Kidney tubule cell (primary cell): ENCODE data around the gene CCDC32.
"Not testable (repeated sequence)": the region's sequence is repeated elsewhere in the genome, so short reads cannot be mapped to it uniquely, and the experiment has no call there.

Source experiments
- DNase-seq: peaks from one replicate; pipeline ENCODE4 v3.0.0-alpha.2; 2018; ENCODE audit warnings: low spot score

CCDC32 gene, protein sequence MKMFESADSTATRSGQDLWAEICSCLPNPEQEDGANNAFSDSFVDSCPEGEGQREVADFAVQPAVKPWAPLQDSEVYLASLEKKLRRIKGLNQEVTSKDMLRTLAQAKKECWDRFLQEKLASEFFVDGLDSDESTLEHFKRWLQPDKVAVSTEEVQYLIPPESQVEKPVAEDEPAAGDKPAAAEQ

DNA sequence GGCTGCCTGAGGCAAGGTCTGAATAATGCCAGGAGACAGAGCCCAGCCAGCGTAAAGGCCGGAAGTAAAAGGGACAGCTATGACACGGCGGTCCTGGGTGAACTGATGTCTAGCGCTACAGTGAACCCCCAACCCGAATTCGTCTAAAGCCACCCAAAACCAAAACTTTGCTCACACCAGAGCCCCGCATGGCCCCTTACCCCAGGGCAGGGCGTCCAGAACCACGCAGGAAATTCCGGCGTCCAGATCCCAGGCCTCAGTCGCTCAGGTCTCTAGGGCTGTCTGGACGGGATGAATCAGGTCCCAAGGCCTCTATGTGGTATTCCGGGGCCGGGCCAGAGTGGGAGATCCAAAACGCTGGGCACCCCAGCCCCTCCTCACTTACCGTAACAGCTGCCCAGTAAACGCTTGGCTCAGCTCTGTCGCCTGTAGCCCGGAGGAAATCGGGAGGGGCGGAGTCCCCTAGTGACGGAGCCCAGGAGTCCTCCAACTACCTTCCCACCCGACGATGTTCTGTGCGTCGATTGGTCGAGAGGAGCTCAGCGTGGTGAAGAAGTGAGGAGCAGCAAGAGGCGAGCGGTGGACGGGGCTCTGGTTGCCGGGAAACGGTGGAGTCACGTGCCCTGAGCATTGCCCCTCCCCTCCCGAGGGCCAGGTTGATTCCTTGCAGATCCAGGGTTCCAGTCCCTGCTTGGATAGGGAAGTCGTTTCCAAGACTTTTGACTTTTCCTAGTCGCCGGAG is at the start of gene CCDC32:
Gene CCDC32, minus strand, starts transcription at position 452 of the 742 bp plus-strand sequence. CDS start 2,027 bp downstream, outside the sequence.
- peak; percentile 99 for DNase-seq

DNA sequence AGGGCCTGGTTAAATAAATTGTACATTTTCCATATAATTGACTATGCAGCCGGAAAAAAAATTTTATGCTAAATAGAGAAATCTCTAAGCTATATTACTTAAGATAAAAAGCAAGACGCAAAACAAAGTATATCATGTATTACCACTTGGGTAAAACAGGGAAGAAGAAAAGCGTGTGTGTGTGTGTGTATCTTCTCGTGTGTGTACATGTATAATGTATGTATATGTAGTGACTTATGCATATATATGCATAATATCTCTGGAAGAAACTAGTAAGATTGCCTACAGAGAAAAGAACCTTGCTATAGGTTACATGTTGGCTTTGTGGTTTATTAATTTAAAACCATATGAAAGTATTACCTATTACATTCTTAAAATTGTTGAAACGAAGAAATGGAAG is 48.2 kb upstream of the CCDC32 start:
- DNase-seq, result no peak

GRCh38 chr15:40603935-40604334 is 39.1 kb upstream of the CCDC32 start:
- DNase-seq, result no peak

DNA sequence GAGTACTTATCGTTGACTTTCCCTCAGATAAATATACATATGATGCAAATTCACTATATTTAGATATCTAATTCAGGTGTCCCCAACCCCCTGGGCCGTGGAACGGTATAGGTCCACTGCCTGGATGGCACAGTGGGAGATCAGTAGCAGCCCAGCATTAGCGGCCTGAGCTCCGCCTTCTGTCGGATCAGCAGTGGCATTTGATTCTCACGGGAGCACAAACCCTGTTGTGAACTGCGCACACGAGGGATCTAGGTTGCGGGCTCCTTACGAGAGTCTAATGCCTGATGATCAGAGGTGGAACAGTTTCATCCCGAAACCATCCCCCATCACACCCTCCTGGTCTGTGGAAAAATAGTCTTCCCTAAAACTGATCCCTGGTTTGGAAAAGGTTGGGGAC is 36.1 kb upstream of the CCDC32 start:
- DNase-seq, result no peak

DNA sequence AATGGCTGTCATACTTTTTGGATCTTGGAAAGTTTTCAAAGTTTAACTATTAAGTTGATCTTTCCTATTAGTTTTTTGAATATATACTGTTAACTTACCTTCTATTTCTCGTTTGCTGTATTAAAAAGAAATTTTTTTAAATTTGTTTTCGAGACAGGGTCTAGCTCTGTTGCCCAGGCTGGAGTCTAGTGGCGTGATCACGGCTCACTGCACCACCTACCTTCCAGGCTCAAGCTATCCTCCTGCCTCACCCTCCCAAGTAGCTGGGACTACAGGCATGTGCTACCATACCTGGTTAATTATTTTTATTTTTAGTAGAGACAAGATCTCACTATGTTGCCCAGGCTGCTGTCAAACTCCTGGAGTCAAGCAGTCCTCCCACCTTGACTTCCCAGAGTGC is 33.8 kb upstream of the CCDC32 start:
- DNase-seq, result no peak

DNA sequence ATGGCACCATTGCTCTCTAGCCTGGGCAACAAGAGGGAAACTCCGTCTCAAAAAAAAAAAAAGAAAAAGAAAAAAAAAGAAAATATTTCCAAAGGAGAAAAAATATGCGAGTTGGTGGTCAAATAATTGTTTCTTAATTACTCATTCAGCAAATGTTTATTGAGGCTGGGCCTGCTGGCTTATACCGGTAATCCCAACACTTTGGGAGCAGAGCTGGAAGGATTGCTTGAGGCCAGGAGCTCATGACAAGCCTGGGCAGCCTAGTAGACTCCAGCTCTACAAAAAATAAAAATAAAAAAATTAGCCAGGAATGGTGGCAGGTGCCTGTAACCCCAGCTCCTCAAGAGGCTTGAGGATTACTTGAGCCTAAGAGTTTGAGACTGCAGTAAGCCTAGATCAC is 33.3 kb upstream of the CCDC32 start:
- no peak for DNase-seq

GRCh38 chr15:40597024-40597423 is 32.2 kb upstream of the CCDC32 start:
- DNase-seq, result no peak

DNA sequence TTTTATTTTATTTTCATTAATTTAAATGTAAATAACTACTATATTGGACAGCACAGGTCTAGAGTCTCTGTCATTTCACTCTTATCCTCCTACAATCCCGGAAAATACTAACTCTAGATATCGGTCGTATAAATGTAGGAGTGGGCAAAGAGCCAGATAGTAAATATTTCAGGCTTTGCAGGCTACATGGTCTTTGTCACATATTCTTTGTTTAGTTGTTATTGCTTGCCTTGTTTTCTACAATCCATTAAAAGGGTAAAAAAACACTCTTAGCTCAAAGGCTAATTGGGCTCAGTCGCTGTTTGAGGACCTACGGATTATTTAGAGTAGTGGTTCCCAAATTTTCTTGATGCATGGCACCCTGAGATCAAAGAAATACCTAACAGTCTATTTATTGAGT is 30.9 kb upstream of the CCDC32 start:
- DNase-seq, result no peak

DNA sequence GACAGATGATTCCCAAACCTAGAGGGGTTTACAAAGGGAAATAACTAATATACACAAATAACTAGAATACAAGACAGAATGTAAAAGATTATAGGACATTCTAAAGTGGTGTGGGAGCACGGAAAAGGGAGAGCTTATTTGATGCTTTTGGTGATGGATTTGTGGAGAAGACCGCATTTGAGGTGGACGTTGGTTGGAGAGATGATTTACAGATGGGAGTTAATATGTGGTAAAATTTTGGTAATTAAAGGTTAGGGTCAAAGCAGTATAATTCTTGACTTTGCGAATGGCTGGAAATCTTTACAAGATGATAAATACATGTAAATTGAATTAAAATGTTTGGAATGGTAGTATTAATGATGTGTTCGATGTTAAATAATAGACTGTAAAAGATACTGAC is 30.4 kb upstream of the CCDC32 start:
- peak; percentile 4 for DNase-seq

DNA sequence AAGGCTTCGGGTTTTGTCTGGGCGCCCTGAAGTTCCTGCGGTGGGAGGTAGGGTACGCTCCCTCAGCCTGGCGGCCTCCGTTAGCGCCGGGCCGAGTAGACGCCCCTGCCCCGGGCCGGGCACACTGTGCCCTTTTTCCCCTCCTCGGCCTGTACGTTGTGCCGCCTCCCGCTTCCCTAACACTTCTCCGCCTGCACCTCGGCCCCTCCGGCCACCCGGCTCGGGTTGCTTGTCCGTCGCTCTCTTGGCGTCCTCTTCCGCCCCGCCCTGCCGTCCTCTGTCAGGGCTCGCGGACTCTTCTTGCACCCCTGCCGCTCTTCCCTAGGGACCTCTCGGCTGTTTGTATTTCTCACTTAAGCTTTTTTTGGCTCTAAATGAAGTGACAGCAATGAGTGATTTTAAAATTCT is 29.6 kb upstream of the CCDC32 start:
- peak; percentile 69 for DNase-seq

GRCh38 chr15:40593588-40594428 is 29.0 kb upstream of the CCDC32 start, which contains the start of gene KNL1:
KNL1 (plus strand) TSS chr15:40594249; CDS start chr15:40602932, 8,683 bp downstream.
- peak; percentile 95 for DNase-seq

GRCh38 chr15:40593165-40593564 is 28.3 kb upstream of the CCDC32 start:
- no peak for DNase-seq

DNA sequence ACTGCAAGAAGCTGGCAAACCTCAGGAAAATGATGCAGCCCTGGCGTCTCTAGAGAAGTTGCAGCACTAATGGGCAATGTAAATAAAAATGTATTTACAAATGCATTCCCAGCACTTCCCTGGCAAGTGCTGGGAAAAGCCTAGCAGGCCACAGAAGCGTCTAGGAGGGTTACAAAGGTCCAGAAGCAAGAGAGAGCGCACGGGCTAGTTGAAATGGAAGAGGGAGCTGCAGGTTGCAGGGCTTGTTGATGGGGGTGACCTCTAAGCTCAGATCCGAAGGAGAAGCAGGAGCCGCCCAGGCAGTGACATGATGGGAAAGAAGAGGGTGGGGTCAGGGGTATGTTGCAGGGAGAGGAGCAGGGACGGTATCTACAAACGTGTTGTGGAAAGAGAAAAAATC is 26.5 kb upstream of the CCDC32 start:
- no peak for DNase-seq

DNA sequence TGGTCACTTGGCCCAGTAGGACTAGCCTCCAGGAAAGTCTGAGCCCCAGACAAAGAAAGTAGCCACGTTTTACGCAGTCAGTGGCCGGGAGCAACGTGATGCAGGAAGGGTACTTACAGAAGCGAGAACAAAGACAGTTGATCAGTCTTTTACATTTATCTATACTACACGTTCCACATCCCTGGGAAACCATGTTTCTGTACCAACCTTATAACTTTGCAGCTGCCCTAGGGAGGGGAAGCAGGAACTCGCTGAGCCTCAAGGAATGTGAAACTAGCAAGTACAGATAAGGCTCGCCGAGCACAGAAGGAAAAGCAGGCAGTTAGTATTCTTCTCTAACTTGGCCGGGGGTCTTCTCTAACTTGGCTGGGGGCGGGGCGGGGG is 25.8 kb upstream of the CCDC32 start:
- no peak for DNase-seq

DNA sequence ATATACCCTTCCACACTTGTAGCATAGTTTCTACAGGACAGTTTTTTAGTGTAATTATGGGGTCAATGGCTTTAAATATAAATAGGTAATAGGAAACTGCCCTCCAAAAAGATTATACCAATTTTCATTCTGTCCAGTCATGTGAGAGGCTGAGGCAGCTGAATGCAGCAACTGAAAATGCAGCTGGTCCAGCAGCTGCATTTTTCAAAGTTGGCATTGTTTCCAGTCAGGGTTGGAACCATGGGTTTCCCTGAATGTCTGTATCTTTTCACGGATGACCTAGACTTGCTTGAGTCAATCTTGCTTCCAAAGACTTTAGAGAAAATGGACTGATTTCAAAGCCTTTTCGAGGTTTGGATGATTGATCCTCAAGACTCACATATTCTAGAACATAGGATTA is 19.3 kb upstream of the CCDC32 start:
- DNase-seq, result no peak

DNA sequence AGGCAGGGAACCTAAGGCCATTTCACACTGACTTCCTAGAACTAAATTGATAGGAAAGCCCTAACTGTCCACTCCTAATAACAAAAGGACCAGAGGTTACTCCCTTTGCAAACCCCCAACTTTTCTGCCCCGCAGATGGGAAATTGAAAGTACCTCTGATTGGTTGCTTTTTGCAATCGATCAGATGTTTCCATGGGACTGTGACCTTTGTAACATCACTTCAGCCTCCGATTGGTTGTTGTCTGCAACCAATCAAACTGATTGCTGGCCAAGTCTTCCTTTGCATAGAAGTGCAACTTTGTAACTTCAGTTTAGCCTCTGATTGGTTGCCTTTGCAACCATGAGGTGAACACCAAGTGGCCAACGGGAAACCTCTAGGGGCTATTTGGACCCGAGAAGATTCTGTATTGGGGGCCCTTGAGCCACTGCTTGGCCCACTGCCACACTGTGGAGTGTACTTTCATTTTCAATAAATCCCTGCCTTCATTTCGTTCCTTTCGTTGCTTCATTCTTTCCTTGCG is 17.9 kb upstream of the CCDC32 start:
- DNase-seq, result no peak

DNA sequence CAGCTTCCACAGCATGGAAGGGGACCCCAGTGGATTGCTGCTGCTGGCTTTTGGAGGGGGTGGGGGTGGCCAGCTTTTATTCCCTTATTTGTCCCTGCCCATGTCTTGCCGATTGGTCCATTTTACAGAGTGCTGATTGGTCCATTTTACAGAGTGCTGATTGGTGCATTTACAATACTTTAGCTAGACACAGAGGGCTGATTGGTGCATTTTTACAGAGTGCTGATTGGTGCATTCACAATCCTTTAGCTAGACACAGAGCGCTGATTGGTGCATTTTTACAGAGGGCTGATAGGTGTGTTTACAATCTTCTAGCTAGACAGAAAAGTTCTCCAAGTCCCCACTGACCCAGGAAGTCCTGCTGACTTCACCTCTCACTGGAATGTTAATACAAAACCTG is 17.0 kb upstream of the CCDC32 start:
- DNase-seq, result not testable (repeated sequence)

DNA sequence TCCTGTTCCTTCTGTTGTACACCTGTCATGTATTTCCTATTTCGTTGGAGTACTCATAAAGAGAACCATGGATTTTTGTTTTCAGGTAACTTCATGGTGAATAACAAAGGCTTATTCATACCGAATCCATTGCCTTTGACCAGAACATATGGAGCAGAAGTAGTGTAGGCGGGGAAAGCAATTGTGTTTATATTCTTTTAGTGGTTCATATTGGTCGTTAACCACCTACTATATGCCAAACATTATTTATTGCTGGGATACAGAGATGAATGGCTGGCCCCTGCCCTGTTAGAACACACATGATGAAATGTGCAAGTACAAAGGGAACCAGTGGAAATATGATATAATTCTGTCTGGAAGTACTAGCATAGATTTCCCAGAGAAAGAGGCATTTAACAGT is 14.1 kb upstream of the CCDC32 start:
- DNase-seq, result no peak

GRCh38 chr15:40576914-40577313 is 12.1 kb upstream of the CCDC32 start:
- DNase-seq, result not testable (repeated sequence)

DNA sequence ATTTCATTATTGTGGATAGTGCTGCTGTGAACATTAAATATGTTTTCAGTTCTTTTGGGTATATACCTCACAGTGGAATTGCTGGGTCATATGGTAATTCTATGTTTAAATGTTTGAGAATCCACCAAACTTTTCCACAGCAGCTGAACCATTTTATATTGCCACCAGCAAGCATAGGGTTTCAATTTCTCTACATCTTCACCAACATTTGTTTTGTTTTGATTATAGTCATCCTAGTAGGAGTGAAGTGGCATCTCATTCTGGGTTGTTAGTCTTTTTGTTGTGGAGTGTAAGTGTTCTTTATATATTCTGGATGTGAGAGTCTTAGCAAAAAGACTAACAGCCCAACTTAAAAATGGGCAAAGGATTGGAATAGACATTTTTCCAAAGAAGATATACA is 10.3 kb upstream of the CCDC32 start:
- no peak for DNase-seq

DNA sequence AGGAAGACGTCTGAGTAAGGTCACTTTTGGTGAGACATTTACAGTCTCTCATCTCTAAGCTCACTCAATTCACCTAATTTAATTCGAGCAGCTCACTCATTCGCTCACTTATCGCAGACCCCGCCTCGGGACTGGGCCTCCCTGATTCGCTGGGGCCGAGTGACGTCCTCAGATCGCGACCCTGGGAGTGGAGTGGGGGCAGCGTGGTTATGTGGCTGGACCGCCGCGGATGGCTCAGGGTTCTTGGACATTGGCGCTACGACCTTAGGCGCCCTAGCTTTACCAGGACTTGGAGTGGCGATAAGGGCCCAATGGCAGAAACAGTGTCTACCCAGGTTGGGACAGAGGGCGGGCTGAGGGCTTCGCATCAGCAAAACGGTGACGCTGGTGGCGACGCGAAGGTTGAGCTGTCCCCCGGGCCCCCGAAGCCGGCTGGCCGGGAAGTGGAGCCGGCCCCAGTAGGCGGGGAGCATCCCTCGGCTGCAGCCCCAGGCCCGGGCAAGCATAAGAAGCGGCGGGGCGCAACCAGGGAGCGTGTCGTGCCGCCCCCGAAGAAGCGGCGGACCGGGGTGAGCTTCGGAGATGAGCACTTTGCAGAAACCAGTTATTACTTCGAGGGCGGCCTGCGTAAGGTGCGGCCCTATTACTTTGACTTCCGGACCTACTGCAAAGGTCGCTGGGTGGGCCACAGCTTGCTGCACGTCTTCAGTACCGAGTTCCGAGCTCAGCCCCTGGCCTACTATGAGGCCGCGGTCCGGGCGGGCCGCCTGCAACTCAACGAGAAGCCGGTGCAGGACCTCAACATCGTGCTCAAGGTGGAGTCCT is 4.5 kb upstream of the CCDC32 start, which contains the start of gene RPUSD2:
Gene RPUSD2, plus strand, starts transcription at position 171 of the 825 bp plus-strand sequence. Its CDS starts 39 bp downstream, at position 210.
- DNase-seq, result peak; percentile 91

DNA sequence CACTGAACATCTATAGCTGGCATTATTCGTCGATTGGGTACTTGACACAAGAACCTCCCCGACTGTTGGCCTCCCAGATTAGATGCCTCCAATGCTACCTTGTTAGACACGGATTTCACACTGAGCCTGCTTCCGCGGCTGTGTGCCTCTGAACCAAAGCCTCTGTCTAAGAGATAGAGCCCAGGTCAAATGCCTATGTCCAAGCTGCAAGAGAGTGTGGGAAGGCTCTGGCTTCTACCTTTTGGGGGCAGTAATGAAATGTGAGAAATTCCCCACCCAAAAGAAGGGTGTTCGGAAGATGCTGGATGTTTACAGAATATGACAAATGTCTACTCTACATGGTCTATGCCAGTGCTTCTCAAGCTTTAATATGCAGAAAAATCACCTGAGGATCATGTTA is 2.3 kb upstream of the CCDC32 start:
- peak; percentile 29 for DNase-seq
